Keratinocyte (primary cell): ENCODE results near the gene OR7G2. TPM values are rescaled to one million over a fixed set of nuclear protein-coding genes. Genes with fewer than 3 reads are reported as not detected.

Experiments used
- DNase-seq: peaks from one replicate; pipeline ENCODE4 v3.0.0-alpha.2; 2011; ENCODE audit warnings: low read depth, missing footprints, low spot score
- FAIRE-seq: peaks from 2 replicates; lab custom pipeline; 2011; peaks lifted over from hg19 to GRCh38; lab: Jason Lieb, UNC
- H2AFZ ChIP-seq: 2 replicates; pipeline ENCODE4 v1.6.0; 2012; ENCODE audit warnings: low read length, control low read depth, inconsistent platforms; ENCODE audit not compliant: control insufficient read depth
- H3K27ac ChIP-seq: 2 replicates; pipeline ENCODE4 v1.5.1; 2011; ENCODE audit warnings: low read length; ENCODE audit not compliant: control insufficient read depth, insufficient read depth
- H3K27me3 ChIP-seq: 3 replicates; pipeline ENCODE4 v1.6.0; 2011; ENCODE audit warnings: low read length; ENCODE audit not compliant: control insufficient read depth, insufficient read depth; ENCODE audit errors: extremely low read depth
- H3K36me3 ChIP-seq, 2 experiments: 2 replicates in 1 of 2; 3 replicates in 1 of 2; pipeline ENCODE4 v1.5.1; 2011; ENCODE audit warnings: low read length in 2 of 2, mild to moderate bottlenecking in 1 of 2; ENCODE audit not compliant: control insufficient read depth in 2 of 2, insufficient read depth in 2 of 2; ENCODE audit errors: extremely low read depth in 1 of 2
- H3K4me1 ChIP-seq: 3 replicates; pipeline ENCODE4 v1.5.1; 2011; ENCODE audit warnings: low read length; ENCODE audit not compliant: control insufficient read depth, insufficient read depth; ENCODE audit errors: extremely low read depth
- H3K4me2 ChIP-seq: 3 replicates; pipeline ENCODE4 v1.6.0; 2011; ENCODE audit warnings: low read depth, low read length; ENCODE audit not compliant: control insufficient read depth, insufficient read depth; ENCODE audit errors: extremely low read depth
- H3K4me3 ChIP-seq, 3 experiments: fragments of 200-600 bp in 1 of 3; sonication (generic) in 1 of 3; 2 replicates in 2 of 3; 3 replicates in 1 of 3; pipeline ENCODE4 v1.5.1; 2011 to 2016; ENCODE audit warnings: low read length in 3 of 3, mild to moderate bottlenecking in 3 of 3, control low read depth in 2 of 3, inconsistent platforms in 1 of 3, low read depth in 1 of 3, mixed read lengths in 1 of 3, mixed run types in 1 of 3, moderate library complexity in 1 of 3; ENCODE audit not compliant: control insufficient read depth in 2 of 3, insufficient read depth in 2 of 3; ENCODE audit errors: extremely low read depth in 1 of 3
- H3K79me2 ChIP-seq: 2 replicates; pipeline ENCODE4 v1.6.0; 2012; ENCODE audit warnings: low read length; ENCODE audit not compliant: control insufficient read depth, insufficient read depth
- H3K9ac ChIP-seq: 3 replicates; pipeline ENCODE4 v1.6.0; 2011; ENCODE audit warnings: low read length; ENCODE audit not compliant: control insufficient read depth, insufficient read depth; ENCODE audit errors: extremely low read depth
- H3K9me1 ChIP-seq: 3 replicates; pipeline ENCODE4 v1.6.0; 2011; ENCODE audit warnings: low read length; ENCODE audit not compliant: control insufficient read depth, insufficient read depth; ENCODE audit errors: extremely low read depth
- H3K9me3 ChIP-seq: 2 replicates; pipeline ENCODE4 v1.5.1; 2012; ENCODE audit warnings: low read depth, low read length; ENCODE audit not compliant: control insufficient read depth
- H4K20me1 ChIP-seq: 3 replicates; pipeline ENCODE4 v1.6.0; 2011; ENCODE audit warnings: low read length; ENCODE audit not compliant: control insufficient read depth, insufficient read depth; ENCODE audit errors: extremely low read depth
- EZH2 ChIP-seq: IDR thresholded peaks from one replicate; pipeline ENCODE4 v1.6.1; 2012; ENCODE audit warnings: inconsistent platforms, mild to moderate bottlenecking, low read length, moderate library complexity
- dilution Hi-C: fragments of 300-500 bp; cut with MboI; formaldehyde crosslinking; loops from one replicate; pipeline ENCODE4 v1.7.0; 2020; ENCODE audit warnings: low sequenced_read_pairs; ENCODE audit not compliant: extremely low pct_ligation_motif_present
- polyA plus RNA-seq, 5 experiments: library from polyadenylated mRNA; depleted of rRNA in 3 of 5; stranded (reverse) in 3 of 5; stranded (forward) in 1 of 5; unstranded in 1 of 5; fragments of >200 nt; gene quantifications; 1 replicate in 1 of 5; 2 replicates in 3 of 5; 3 replicates in 1 of 5; pipeline versions ENCODE4 v1.2.1 to v1.2.3, GENCODE V29; 2011 to 2012; ENCODE audit warnings: missing spikeins in 2 of 5, low read depth in 1 of 5, low replicate concordance in 1 of 5
- TF ChIP-seq, protein P1 (sequence below), 3 experiments: IDR thresholded peaks in 1 of 3; conservative IDR thresholded peaks in 1 of 3; optimal IDR thresholded peaks in 1 of 3; 2 replicates in 2 of 3; 3 replicates in 1 of 3; pipeline versions ENCODE3 to v1.5.1; 2011; ENCODE audit warnings: low read length in 3 of 3, mild to moderate bottlenecking in 3 of 3, moderate library complexity in 2 of 3, control low read depth in 1 of 3, inconsistent platforms in 1 of 3; ENCODE audit not compliant: insufficient read depth in 2 of 3; ENCODE audit errors: extremely low read depth in 1 of 3

Gene OR7G2
- polyA plus RNA-seq, 1 donor (not counting 4 experiments of a cell fraction or from before 2014, with no cell fraction given) = not detected

DNA sequence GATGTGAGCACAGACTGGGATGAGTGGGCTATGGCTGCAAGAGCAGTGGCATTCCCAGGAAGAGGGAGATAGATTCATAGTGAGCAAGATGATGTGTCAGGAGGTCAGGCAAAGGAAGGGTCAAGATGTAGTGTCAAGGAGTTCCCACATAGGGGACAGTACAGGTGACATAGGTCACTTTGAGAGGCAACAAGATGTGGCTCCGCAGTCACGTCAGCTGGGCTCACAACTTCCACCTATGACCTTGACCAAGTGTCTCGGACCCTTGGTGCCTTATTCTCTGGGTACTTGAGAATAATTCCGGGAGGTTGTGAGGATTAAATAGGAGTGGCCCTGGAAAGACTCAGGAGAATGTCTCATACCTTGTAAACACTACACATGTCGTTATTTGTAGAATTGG is 43.4 kb upstream of the OR7G2 start:
- no peak overlapping the region for H3K9ac ChIP-seq
- dilution Hi-C loops = no loop called here
- H3K9me1 ChIP-seq = no peaks in the 10 kb centered on the region
- H3K36me3 ChIP-seq = peaks cover 6 to 11% of the 10 kb centered on the region in 2 experiments
- H3K4me2 ChIP-seq = no peak overlapping the region
- H3K9me3 ChIP-seq = peaks cover 11% of the 10 kb centered on the region
- peaks cover 2% of the 10 kb centered on the region for H3K4me1 ChIP-seq
- no peak overlapping the region for H2AFZ ChIP-seq
- no peaks in the 10 kb centered on the region for H3K27me3 ChIP-seq
- no peaks in the 10 kb centered on the region for H4K20me1 ChIP-seq
- FAIRE-seq (no peak), DNase-seq (no peak)
- H3K27ac ChIP-seq = no peak overlapping the region
- H3K79me2 ChIP-seq = peaks cover 96% of the 10 kb centered on the region
- TF ChIP-seq, protein P1, sequence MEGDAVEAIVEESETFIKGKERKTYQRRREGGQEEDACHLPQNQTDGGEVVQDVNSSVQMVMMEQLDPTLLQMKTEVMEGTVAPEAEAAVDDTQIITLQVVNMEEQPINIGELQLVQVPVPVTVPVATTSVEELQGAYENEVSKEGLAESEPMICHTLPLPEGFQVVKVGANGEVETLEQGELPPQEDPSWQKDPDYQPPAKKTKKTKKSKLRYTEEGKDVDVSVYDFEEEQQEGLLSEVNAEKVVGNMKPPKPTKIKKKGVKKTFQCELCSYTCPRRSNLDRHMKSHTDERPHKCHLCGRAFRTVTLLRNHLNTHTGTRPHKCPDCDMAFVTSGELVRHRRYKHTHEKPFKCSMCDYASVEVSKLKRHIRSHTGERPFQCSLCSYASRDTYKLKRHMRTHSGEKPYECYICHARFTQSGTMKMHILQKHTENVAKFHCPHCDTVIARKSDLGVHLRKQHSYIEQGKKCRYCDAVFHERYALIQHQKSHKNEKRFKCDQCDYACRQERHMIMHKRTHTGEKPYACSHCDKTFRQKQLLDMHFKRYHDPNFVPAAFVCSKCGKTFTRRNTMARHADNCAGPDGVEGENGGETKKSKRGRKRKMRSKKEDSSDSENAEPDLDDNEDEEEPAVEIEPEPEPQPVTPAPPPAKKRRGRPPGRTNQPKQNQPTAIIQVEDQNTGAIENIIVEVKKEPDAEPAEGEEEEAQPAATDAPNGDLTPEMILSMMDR (optimal IDR thresholded peaks at IDR 0.05 in 1 of 3, IDR thresholded peaks at IDR 0.05 in 1 of 3, conservative IDR thresholded peaks at IDR 0.05 in 1 of 3; ENCODE audit: extremely low read depth in 1 of 3, insufficient read depth in 2 of 3, low read length in 3 of 3) = no peak
- no peak for TF ChIP-seq EZH2
- H3K4me3 ChIP-seq = no peak overlapping the region

DNA sequence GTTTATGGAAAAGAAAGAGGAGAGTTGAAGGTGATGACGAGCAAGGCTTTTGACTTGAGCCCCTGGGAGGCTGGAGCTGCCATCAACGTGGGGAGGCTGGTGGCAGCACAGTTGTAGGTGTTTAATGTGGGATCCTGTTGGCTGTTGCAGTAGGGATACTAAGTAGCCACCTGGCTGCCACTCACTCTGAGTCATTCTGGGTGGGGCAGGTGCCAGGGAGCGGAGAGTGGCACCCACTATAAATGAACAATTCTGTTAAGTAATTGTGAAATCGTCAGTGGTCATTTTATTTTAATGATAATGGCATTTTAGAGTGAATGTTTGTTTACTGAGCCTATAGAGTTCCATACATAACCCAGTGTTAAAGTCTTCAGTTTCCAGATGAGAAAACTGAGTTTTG is 42.7 kb upstream of the OR7G2 start:
- peaks cover 11% of the 10 kb centered on the region for H3K9me3 ChIP-seq
- H3K4me2 ChIP-seq = no peak overlapping the region
- DNase-seq (no peak), FAIRE-seq (no peak)
- no peak overlapping the region for H2AFZ ChIP-seq
- H4K20me1 ChIP-seq = no peaks in the 10 kb centered on the region
- TF ChIP-seq, protein P1 (optimal IDR thresholded peaks at IDR 0.05 in 1 of 3, IDR thresholded peaks at IDR 0.05 in 1 of 3, conservative IDR thresholded peaks at IDR 0.05 in 1 of 3; ENCODE audit: extremely low read depth in 1 of 3, insufficient read depth in 2 of 3, low read length in 3 of 3) = no peak
- TF ChIP-seq EZH2 = no peak
- H3K9me1 ChIP-seq = no peaks in the 10 kb centered on the region
- no peak overlapping the region for H3K4me3 ChIP-seq
- peaks cover 4 to 11% of the 10 kb centered on the region in 2 experiments for H3K36me3 ChIP-seq
- H3K27ac ChIP-seq = no peak overlapping the region
- H3K9ac ChIP-seq = no peak overlapping the region
- dilution Hi-C loops = no loop called here
- peaks cover 96% of the 10 kb centered on the region for H3K79me2 ChIP-seq
- peaks cover 2% of the 10 kb centered on the region for H3K4me1 ChIP-seq
- no peaks in the 10 kb centered on the region for H3K27me3 ChIP-seq
